A549 treated with AZD2906 at 1 μM for 4 hours (cell line): ENCODE data around the gene CAPNS2. TPM values are rescaled to one million over a fixed set of nuclear protein-coding genes. Genes with fewer than 3 reads are reported as not detected.

Source experiments
- total RNA-seq: library from RNA; stranded (reverse); fragments of 200-300 nt; extraction: Qiagen RNA extraction; gene quantifications from 5 replicates; pipeline ENCODE4 v1.2.3, GENCODE V29; 2022

The CAPNS2 gene
- total RNA-seq, result 0.08 TPM in 1 of 5 replicates, not detected in the others

DNA sequence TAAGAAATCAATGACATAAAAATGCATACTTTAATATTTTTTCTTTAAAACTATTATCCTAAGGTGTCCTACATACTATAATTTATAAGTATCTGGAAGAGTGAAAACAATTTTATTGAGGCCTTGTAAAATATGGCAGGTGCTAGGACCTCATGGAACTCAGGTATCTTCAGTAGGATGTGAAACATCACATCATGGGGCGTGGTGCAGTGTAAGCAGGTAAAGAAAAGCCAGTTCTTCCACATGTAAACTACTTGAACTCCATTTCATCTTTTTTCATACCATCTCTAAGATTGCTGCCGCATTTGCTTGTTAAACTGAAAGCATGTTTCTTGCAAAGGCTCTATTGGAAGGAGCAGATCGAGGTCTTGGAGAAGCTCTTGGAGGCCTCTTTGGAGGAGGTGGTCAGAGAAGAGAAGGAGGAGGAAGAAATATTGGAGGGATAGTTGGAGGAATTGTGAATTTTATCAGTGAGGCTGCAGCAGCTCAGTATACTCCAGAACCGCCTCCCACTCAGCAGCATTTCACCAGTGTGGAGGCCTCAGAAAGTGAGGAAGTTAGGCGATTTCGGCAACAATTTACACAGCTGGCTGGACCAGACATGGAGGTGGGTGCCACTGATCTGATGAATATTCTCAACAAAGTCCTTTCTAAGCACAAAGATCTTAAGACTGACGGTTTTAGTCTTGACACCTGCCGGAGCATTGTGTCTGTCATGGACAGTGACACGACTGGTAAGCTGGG is at the start of gene CAPNS2:
CAPNS2 (plus strand) TSS at position 253 of the 744 bp plus-strand sequence; CDS start at position 326, 73 bp downstream.

Other genes starting within 250 kb of the CAPNS2 start
- not detected in 5 replicates for gene IRX6, start 242.5 kb upstream of the CAPNS2 start, total RNA-seq
- gene MMP2, start 87.5 kb upstream of the CAPNS2 start, total RNA-seq, result 8.1 to 11.7 TPM (median 10.7 TPM) in 5 replicates
- gene LPCAT2, start 57.6 kb upstream of the CAPNS2 start, total RNA-seq, result 4.6 to 5.6 TPM (median 4.7 TPM) in 5 replicates
- gene SLC6A2, start 89.3 kb downstream of the CAPNS2 start, total RNA-seq, result 0.03 to 0.09 TPM (median 0.06 TPM) in 5 replicates